Fibroblast of upper back skin (primary cell): ENCODE results near the gene LGALS9C.
"Not testable (repeated sequence)": the region's sequence is repeated elsewhere in the genome, so short reads cannot be mapped to it uniquely, and the experiment has no call there.

Experiments
- DNase-seq: peaks from one replicate; pipeline ENCODE4 v3.0.0-alpha.2; 2013

The LGALS9C gene

GRCh38 chr17:18478977-18479595 is 2.5 kb downstream of the LGALS9C start:
- not testable (repeated sequence) for DNase-seq

DNA sequence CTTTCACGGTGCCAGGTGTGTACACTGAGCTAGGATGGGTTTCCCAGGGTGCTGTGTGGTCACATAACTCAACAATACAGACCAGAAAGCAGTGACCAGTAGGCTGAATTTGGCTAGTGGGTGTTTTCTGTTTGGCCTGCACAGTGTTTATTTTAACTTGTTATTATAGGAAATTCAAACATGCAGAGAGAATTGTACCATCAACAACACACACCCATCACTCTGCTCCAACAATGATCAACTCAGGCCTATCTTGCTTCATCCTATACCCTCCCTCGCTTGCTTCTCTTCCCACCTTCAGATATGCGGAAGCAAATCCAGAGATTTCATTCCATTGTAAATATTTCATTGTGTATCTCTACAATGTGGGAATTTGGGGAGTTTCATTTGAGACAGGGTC is 5.2 kb downstream of the LGALS9C start:
- not testable (repeated sequence) for DNase-seq

DNA sequence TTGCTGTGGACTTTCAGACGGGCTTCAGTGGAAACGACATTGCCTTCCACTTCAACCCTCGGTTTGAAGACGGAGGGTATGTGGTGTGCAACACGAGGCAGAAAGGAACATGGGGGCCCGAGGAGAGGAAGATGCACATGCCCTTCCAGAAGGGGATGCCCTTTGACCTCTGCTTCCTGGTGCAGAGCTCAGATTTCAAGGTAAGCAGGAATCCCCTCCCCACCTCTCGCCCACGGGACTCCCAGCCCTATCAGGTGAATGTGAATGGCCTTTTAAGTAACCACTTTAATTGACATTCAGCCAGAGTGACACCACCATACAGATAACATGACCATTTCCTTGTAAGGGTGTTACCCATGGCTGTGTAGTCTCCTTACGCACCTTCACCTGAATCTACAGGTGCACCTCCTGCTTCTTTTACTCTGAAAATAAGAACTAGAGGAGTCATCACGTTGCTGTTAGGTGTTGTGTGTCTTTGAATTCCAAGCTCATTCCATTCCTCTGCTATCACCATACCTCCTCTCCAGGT is 9.4 kb downstream of the LGALS9C start:
- not testable (repeated sequence) for DNase-seq

- not testable (repeated sequence) for DNase-seq
Observed at GRCh38 chr17:18487633-18488032, 11.0 kb downstream of the LGALS9C start.

DNA sequence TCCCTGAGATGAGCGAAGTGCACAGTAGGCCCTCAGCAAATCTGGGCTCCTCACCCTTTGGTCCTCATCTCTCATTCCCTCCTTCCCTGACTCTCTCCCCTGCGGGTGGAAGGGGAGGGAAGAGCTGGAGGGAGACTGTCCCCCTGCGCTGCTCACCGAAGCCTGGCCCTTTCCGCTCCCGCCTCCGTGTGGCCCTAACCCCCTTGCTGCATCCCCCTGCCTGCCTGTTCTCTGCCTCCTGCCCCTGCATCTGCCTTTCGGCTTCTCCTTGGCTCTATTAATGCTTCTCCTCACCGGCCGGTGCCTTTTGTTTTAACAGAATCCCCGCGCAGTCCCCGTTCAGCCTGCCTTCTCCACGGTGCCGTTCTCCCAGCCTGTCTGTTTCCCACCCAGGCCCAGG is 12.0 kb downstream of the LGALS9C start:
- not testable (repeated sequence) for DNase-seq

GRCh38 chr17:18490016-18490415 is 13.4 kb downstream of the LGALS9C start:
- not testable (repeated sequence) for DNase-seq

DNA sequence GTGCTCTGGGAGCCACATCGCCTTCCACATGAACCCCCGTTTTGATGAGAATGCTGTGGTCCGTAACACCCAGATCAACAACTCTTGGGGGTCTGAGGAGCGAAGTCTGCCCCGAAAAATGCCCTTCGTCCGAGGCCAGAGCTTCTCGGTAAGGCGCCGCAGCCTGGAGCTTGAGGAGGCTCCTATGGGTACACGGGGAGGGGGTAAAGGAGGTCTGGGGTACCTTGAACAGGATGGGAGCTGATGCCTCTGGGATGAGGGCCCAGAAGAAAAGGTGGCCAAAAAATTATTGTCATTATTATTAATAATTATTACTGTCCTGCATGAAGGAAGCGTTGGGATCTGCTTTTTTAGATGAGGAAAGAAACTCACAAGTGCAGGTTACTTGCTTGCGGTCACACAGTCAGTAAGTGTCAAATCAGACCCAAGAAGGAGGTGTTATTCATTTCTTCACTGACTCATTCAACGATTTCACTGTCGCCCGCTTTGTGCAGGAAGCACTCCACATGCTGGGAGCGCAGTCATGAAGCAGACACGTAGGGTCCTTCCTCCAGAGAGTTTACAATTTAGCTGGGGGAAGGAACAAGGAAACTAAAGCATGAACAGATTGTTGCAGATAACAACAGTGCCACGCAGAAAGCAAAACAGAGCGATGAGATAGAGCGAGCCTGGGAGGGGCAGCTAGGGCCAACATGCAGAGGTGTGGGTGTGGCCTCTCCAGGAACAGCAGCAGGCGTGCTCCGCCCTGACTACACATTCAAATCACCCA is 16.3 kb downstream of the LGALS9C start:
- DNase-seq, result not testable (repeated sequence)

DNA sequence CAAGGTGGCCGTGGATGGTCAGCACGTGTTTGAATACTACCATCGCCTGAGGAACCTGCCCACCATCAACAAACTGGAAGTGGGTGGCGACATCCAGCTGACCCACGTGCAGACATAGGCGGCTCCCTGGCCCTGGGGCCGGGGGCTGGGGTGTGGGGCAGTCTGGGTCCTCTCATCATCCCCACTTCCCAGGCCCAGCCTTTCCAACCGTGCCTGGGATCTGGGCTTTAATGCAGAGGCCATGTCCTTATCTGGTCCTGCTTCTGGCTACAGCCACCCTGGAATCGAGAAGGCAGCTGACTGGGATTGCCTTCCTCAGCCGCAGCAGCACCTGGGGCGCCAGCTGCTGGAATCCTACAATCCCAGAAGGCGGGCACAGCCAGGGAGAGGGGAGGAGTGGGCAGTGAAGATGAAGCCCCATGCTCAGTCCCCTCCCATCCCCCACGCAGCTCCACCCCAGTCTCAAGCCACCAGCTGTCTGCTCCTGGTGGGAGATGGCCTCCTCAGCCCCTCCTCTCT is 17.7 kb downstream of the LGALS9C start:
- not testable (repeated sequence) for DNase-seq

- DNase-seq, result not testable (repeated sequence)
Observed at GRCh38 chr17:18497044-18497443, 20.5 kb downstream of the LGALS9C start.

DNA sequence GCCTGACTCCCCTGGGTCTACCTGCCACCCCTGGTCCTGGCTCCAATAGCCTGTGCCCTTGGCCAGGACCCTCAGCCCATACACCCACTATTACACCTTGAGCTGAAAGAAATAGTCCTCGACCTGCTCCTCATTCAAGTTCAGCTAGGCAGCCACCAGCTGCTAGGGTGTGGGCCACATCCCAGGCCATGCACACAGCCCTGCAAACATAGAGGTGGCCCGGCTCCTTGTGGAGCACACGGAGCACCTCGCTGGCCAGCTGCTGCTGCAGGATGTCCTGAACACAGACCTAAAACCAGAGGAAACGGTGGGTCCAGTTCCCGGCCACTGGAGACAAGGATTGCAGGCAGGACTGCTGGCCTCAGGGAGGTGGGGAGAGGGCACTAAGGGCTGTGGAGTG is 22.5 kb downstream of the LGALS9C start:
- DNase-seq, result not testable (repeated sequence)

DNA sequence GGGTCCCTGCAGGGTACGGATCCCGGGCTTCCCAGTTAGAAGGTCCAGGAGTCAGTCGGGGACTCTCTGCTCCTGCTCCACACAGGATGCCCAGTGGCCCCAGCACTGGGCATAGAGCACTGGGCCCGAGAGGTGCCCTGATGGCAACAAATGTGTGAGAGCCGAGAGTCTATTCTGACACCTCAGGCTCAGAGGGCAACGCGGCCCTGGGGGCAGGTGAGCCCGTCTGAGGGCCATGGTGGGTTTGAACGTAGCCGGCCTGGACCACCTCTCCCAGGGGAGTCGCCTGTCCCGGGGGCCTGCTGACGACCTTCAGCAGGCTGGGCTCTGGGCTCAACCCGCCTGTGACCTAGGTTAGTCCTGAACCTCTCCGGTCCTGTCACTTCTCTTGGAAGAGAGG is 23.2 kb downstream of the LGALS9C start:
- DNase-seq, result not testable (repeated sequence)

DNA sequence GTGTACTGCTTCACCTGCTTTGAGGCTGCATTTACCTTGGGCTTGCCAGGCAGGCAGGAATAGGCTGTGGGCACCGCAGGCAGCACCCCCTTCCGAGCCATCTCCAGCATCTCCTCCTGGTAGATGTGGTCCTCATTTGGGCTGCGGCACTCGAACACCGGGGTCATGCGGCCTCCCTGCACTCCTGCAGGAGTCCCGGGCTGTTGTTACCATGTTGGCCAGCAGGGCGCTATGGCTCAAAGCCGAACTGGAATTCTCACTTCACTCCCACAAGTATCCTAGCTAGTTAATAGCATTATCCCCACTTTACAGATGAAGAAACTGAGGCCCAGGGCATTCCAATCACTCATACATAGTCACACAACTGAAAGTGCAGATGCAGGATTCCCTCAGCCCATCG is 23.7 kb downstream of the LGALS9C start:
- not testable (repeated sequence) for DNase-seq

- DNase-seq, result not testable (repeated sequence)
Observed at GRCh38 chr17:18500816-18501215, 24.2 kb downstream of the LGALS9C start.

DNA sequence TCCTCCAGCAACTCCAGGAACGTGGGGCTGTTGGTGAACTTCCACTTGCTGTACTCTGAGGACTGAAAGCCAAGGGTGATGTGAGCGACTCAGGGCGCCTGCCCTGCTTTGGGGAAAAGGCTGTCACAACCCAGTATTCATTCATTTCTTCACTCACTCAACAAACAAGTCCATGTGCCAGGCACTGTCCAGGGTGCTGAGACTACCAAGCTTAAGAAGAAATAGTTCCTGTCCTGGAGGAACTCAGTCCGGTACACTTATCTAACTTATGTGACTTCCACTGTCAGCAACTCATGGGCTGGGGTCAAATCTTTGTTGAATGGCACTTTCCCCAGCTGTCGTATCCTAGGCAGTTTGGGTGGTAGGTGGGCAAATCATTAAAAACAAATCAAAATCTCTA is 26.6 kb downstream of the LGALS9C start:
- DNase-seq, result not testable (repeated sequence)

DNA sequence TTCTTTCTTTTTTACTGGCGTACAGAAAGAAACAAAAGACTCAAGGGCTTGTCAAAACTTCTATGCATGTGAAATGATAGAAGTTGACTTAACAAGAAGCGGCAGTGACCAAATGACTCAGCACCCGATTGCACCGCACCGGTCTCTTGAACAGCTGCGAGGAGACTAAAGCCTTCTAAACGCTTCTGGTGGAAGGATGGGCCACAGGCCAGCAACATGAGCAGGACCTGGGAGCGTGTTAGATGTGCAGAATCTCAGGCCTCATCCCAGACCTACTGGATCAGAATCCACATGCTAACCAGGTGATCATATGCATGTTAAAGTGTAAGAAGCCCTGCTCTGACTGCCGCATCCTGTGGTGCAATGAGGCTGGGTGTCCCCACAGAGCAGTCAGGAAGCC is 31.1 kb downstream of the LGALS9C start:
- DNase-seq, result not testable (repeated sequence)

GRCh38 chr17:18508667-18509066 is 32.1 kb downstream of the LGALS9C start:
- not testable (repeated sequence) for DNase-seq

DNA sequence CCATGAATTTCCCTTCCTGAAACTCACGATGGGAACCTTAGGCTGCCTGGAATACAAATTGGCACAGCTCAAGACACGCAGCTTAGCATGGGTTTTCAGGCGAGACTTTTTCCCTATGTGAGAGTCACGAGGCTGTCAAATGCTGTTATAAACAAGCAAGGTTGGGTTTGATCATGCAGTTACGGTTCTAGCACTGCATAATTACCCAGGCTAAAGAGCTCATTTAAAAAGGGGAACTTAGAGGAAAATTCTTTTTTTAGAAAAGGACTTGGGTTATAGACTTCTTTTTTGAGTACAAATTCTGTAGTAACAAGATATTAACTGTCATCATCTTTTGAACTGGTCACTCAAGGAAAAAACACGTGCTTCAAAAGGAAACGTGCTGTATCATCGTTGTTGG is 44.5 kb downstream of the LGALS9C start:
- not testable (repeated sequence) for DNase-seq

GRCh38 chr17:18525015-18525414 is 48.4 kb downstream of the LGALS9C start:
- not testable (repeated sequence) for DNase-seq

DNA sequence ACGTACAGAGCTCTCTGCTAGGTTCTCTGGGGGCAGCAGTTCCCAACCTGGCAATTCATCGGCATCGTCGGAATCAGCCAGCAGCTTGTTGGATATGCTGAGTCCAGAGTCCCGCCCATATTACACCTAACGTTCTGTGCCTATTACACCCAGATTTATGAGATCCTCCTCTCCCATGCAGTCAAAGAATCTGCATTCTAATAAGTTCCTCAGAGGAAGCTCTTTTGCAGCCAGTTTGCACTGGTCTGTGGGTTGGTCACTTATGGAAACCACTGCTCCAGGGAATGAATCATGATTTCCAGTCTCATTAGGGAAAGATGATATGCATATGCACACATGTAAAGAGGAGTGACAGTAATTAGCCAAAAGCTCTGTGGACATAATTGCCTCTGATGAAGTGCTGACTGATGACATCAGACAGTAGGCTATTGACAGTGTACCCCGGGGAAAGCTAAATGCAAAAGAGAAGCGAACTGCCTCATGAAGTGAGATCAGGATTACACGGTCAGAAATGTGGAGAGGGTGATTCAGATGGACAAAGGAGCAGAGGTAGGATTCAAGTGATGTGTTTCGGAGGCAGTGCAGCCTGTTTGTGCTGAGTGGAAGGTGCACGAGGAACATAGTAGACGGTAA is 49.7 kb downstream of the LGALS9C start:
- DNase-seq, result not testable (repeated sequence)

GRCh38 chr17:18527354-18527753 is 50.8 kb downstream of the LGALS9C start:
- not testable (repeated sequence) for DNase-seq

GRCh38 chr17:18528435-18528834 is 51.8 kb downstream of the LGALS9C start:
- not testable (repeated sequence) for DNase-seq

DNA sequence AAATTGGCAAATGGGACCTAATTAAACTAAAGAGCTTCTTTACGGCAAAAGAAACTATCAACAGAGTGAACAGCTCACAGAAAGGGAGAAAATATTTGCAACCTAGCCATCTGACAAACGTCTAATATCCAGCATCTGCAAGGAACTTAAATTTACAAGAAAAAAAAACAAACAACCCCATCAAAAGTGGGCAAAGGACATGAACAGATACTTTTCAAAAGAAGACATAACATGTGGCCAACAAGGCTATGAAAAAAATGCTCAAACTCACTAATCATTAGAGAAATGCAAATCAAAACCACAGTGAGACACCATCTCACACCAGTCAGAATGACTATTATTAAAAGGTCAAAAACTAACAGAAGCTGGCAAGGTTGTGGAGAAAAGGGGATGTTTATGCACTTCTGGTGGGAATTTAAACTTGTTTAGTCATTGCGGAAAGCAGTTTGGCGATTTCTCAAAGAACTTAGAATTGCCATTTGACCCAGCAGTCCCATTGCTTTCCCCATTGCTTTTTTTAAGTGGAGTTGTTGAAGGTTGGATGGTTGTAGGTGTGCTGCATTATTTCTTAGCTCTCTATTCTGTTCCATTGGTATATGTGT is 52.4 kb downstream of the LGALS9C start:
- DNase-seq, result not testable (repeated sequence)

- DNase-seq, result not testable (repeated sequence)
Observed at GRCh38 chr17:18530405-18530804, 53.8 kb downstream of the LGALS9C start.
